Keratinocyte (primary cell): ENCODE data around the gene EPG5. TPM values are rescaled to one million over a fixed set of nuclear protein-coding genes. Genes with fewer than 3 reads are reported as not detected.
"Not testable (repeated sequence)": the region's sequence is repeated elsewhere in the genome, so short reads cannot be mapped to it uniquely, and the experiment has no call there.

Experiments
- DNase-seq: peaks from one replicate; pipeline ENCODE4 v3.0.0-alpha.2; 2011; ENCODE audit warnings: low read depth, missing footprints, low spot score
- FAIRE-seq: peaks from 2 replicates; lab custom pipeline; 2011; peaks lifted over from hg19 to GRCh38; lab: Jason Lieb, UNC
- H2AFZ ChIP-seq: 2 replicates; pipeline ENCODE4 v1.6.0; 2012; ENCODE audit warnings: low read length, control low read depth, inconsistent platforms; ENCODE audit not compliant: control insufficient read depth
- H3K27ac ChIP-seq: 2 replicates; pipeline ENCODE4 v1.5.1; 2011; ENCODE audit warnings: low read length; ENCODE audit not compliant: control insufficient read depth, insufficient read depth
- H3K27me3 ChIP-seq: 3 replicates; pipeline ENCODE4 v1.6.0; 2011; ENCODE audit warnings: low read length; ENCODE audit not compliant: control insufficient read depth, insufficient read depth; ENCODE audit errors: extremely low read depth
- H3K36me3 ChIP-seq, 2 experiments: 2 replicates in 1 of 2; 3 replicates in 1 of 2; pipeline ENCODE4 v1.5.1; 2011; ENCODE audit warnings: low read length in 2 of 2, mild to moderate bottlenecking in 1 of 2; ENCODE audit not compliant: control insufficient read depth in 2 of 2, insufficient read depth in 2 of 2; ENCODE audit errors: extremely low read depth in 1 of 2
- H3K4me1 ChIP-seq: 3 replicates; pipeline ENCODE4 v1.5.1; 2011; ENCODE audit warnings: low read length; ENCODE audit not compliant: control insufficient read depth, insufficient read depth; ENCODE audit errors: extremely low read depth
- H3K4me2 ChIP-seq: 3 replicates; pipeline ENCODE4 v1.6.0; 2011; ENCODE audit warnings: low read depth, low read length; ENCODE audit not compliant: control insufficient read depth, insufficient read depth; ENCODE audit errors: extremely low read depth
- H3K4me3 ChIP-seq, 3 experiments: fragments of 200-600 bp in 1 of 3; sonication (generic) in 1 of 3; 2 replicates in 2 of 3; 3 replicates in 1 of 3; pipeline ENCODE4 v1.5.1; 2011 to 2016; ENCODE audit warnings: low read length in 3 of 3, mild to moderate bottlenecking in 3 of 3, control low read depth in 2 of 3, inconsistent platforms in 1 of 3, low read depth in 1 of 3, mixed read lengths in 1 of 3, mixed run types in 1 of 3, moderate library complexity in 1 of 3; ENCODE audit not compliant: control insufficient read depth in 2 of 3, insufficient read depth in 2 of 3; ENCODE audit errors: extremely low read depth in 1 of 3
- H3K79me2 ChIP-seq: 2 replicates; pipeline ENCODE4 v1.6.0; 2012; ENCODE audit warnings: low read length; ENCODE audit not compliant: control insufficient read depth, insufficient read depth
- H3K9ac ChIP-seq: 3 replicates; pipeline ENCODE4 v1.6.0; 2011; ENCODE audit warnings: low read length; ENCODE audit not compliant: control insufficient read depth, insufficient read depth; ENCODE audit errors: extremely low read depth
- H3K9me1 ChIP-seq: 3 replicates; pipeline ENCODE4 v1.6.0; 2011; ENCODE audit warnings: low read length; ENCODE audit not compliant: control insufficient read depth, insufficient read depth; ENCODE audit errors: extremely low read depth
- H3K9me3 ChIP-seq: 2 replicates; pipeline ENCODE4 v1.5.1; 2012; ENCODE audit warnings: low read depth, low read length; ENCODE audit not compliant: control insufficient read depth
- H4K20me1 ChIP-seq: 3 replicates; pipeline ENCODE4 v1.6.0; 2011; ENCODE audit warnings: low read length; ENCODE audit not compliant: control insufficient read depth, insufficient read depth; ENCODE audit errors: extremely low read depth
- EZH2 ChIP-seq: IDR thresholded peaks from one replicate; pipeline ENCODE4 v1.6.1; 2012; ENCODE audit warnings: inconsistent platforms, mild to moderate bottlenecking, low read length, moderate library complexity
- dilution Hi-C: fragments of 300-500 bp; cut with MboI; formaldehyde crosslinking; loops from one replicate; pipeline ENCODE4 v1.7.0; 2020; ENCODE audit warnings: low sequenced_read_pairs; ENCODE audit not compliant: extremely low pct_ligation_motif_present
- polyA plus RNA-seq, 5 experiments: library from polyadenylated mRNA; depleted of rRNA in 3 of 5; stranded (reverse) in 3 of 5; stranded (forward) in 1 of 5; unstranded in 1 of 5; fragments of >200 nt; gene quantifications; 1 replicate in 1 of 5; 2 replicates in 3 of 5; 3 replicates in 1 of 5; pipeline versions ENCODE4 v1.2.1 to v1.2.3, GENCODE V29; 2011 to 2012; ENCODE audit warnings: missing spikeins in 2 of 5, low read depth in 1 of 5, low replicate concordance in 1 of 5
- TF ChIP-seq, protein P1 (sequence below), 3 experiments: IDR thresholded peaks in 1 of 3; conservative IDR thresholded peaks in 1 of 3; optimal IDR thresholded peaks in 1 of 3; 2 replicates in 2 of 3; 3 replicates in 1 of 3; pipeline versions ENCODE3 to v1.5.1; 2011; ENCODE audit warnings: low read length in 3 of 3, mild to moderate bottlenecking in 3 of 3, moderate library complexity in 2 of 3, control low read depth in 1 of 3, inconsistent platforms in 1 of 3; ENCODE audit not compliant: insufficient read depth in 2 of 3; ENCODE audit errors: extremely low read depth in 1 of 3

Gene EPG5
- polyA plus RNA-seq, 1 donor (not counting 4 experiments of a cell fraction or from before 2014, with no cell fraction given) = 17.8 TPM

DNA sequence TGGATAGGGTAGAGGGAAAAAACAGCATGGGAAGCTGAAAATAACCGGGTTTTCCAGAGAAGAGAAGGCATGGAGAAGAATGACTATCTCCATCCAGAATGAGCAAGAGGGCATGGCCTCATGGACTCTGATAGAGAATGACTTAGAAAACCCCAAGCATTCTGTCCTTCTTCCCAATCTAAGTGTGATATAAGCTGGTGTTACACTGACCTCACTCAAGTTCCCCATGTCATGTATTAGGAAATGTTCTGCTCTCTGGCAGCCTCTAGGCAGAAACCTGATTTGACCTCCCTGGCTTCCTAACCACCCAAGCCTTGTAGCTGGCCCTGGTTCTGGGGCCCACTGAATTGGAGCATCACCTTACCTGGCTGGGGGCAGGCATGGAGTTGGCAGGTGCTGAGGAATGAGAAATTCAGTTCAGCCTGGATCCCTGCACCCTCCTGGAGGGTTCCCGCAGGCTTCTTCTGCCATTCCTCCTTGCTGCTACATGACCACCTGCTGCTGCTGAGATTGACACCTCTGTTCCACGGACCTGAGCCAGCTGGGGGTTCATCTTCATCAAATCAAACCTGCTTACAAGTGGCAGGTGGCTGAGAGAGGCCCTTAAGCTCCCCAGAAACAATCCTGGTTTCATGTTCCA lies 146.9 kb downstream of the EPG5 start:
- H3K27me3 ChIP-seq = no peaks in the 10 kb centered on the region
- H2AFZ ChIP-seq = no peak overlapping the region
- dilution Hi-C loops = no loop called here
- DNase-seq (no peak), FAIRE-seq (no peak)
- H3K9me1 ChIP-seq = no peaks in the 10 kb centered on the region
- H3K9ac ChIP-seq = no peak overlapping the region
- H3K4me3 ChIP-seq = no peak overlapping the region
- H3K4me2 ChIP-seq = no peak overlapping the region
- H3K4me1 ChIP-seq = no peaks in the 10 kb centered on the region
- no peaks in the 10 kb centered on the region for H3K79me2 ChIP-seq
- H3K27ac ChIP-seq = no peak overlapping the region
- no peaks in the 10 kb centered on the region for H3K36me3 ChIP-seq
- TF ChIP-seq, protein P1, sequence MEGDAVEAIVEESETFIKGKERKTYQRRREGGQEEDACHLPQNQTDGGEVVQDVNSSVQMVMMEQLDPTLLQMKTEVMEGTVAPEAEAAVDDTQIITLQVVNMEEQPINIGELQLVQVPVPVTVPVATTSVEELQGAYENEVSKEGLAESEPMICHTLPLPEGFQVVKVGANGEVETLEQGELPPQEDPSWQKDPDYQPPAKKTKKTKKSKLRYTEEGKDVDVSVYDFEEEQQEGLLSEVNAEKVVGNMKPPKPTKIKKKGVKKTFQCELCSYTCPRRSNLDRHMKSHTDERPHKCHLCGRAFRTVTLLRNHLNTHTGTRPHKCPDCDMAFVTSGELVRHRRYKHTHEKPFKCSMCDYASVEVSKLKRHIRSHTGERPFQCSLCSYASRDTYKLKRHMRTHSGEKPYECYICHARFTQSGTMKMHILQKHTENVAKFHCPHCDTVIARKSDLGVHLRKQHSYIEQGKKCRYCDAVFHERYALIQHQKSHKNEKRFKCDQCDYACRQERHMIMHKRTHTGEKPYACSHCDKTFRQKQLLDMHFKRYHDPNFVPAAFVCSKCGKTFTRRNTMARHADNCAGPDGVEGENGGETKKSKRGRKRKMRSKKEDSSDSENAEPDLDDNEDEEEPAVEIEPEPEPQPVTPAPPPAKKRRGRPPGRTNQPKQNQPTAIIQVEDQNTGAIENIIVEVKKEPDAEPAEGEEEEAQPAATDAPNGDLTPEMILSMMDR (optimal IDR thresholded peaks at IDR 0.05 in 1 of 3, IDR thresholded peaks at IDR 0.05 in 1 of 3, conservative IDR thresholded peaks at IDR 0.05 in 1 of 3; ENCODE audit: extremely low read depth in 1 of 3, insufficient read depth in 2 of 3, low read length in 3 of 3) = no peak
- no peak for TF ChIP-seq EZH2
- H3K9me3 ChIP-seq = no peaks in the 10 kb centered on the region
- H4K20me1 ChIP-seq = no peaks in the 10 kb centered on the region

GRCh38 chr18:45818765-45819164 lies 148.4 kb downstream of the EPG5 start:
- H3K9me1 ChIP-seq, H3K27ac ChIP-seq, H3K4me1 ChIP-seq, H4K20me1 ChIP-seq, H3K79me2 ChIP-seq, H3K36me3 ChIP-seq, H3K9ac ChIP-seq, DNase-seq, H3K27me3 ChIP-seq, H3K4me3 ChIP-seq, dilution Hi-C loops, H2AFZ ChIP-seq, FAIRE-seq, H3K4me2 ChIP-seq, H3K9me3 ChIP-seq: not testable (repeated sequence)

GRCh38 chr18:45817543-45817942 lies 149.6 kb downstream of the EPG5 start:
- H3K27ac ChIP-seq = no peak overlapping the region
- TF ChIP-seq, protein P1 (optimal IDR thresholded peaks at IDR 0.05 in 1 of 3, IDR thresholded peaks at IDR 0.05 in 1 of 3, conservative IDR thresholded peaks at IDR 0.05 in 1 of 3; ENCODE audit: extremely low read depth in 1 of 3, insufficient read depth in 2 of 3, low read length in 3 of 3) = no peak
- no peak for TF ChIP-seq EZH2
- H3K27me3 ChIP-seq = no peaks in the 10 kb centered on the region
- no peaks in the 10 kb centered on the region for H3K9me3 ChIP-seq
- H3K4me3 ChIP-seq = no peak overlapping the region
- H3K79me2 ChIP-seq = no peaks in the 10 kb centered on the region
- no peak overlapping the region for H2AFZ ChIP-seq
- no peaks in the 10 kb centered on the region for H3K9me1 ChIP-seq
- dilution Hi-C loops = no loop called here
- no peaks in the 10 kb centered on the region for H3K4me1 ChIP-seq
- H4K20me1 ChIP-seq = no peaks in the 10 kb centered on the region
- H3K4me2 ChIP-seq = no peak overlapping the region
- no peak for DNase-seq
- FAIRE-seq = no peak
- H3K36me3 ChIP-seq = no peaks in the 10 kb centered on the region
- no peak overlapping the region for H3K9ac ChIP-seq

DNA sequence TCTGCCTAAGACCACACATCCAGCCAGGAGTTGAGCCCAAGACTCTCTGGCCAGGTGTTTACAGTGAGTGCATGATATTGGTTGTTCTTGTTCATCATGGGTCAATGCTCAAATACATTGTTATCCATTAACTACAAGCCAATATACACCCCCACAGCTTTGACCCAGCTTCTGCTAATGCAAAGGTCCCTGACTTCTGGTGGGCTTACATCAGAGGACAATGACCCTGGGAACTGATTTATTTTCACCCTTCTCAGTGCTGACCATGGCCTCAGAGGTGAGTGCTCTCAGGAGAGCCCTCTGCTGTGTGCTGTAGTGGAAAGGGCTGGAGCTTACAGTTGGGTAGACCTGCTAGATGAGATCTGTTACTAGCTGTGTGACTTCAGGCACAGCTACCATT lies 152.4 kb downstream of the EPG5 start:
- peak; percentile 59 for FAIRE-seq
- H2AFZ ChIP-seq, H4K20me1 ChIP-seq, H3K9me3 ChIP-seq, H3K9ac ChIP-seq, H3K36me3 ChIP-seq, H3K27ac ChIP-seq, dilution Hi-C loops, H3K9me1 ChIP-seq, H3K4me3 ChIP-seq, DNase-seq, H3K27me3 ChIP-seq, H3K4me1 ChIP-seq, H3K4me2 ChIP-seq, H3K79me2 ChIP-seq: not testable (repeated sequence)
